H1 (cell line): ENCODE results near the gene ARHGAP15. TPM values are rescaled to one million over a fixed set of nuclear protein-coding genes. Genes with fewer than 3 reads are reported as not detected.

ENCODE experiments used
- CTCF ChIA-PET: fragments of 300-600 bp; sonication (Branson Sonifier 250); formaldehyde crosslinking; loops from one replicate; lab custom pipeline; 2021; ENCODE audit not compliant: partially characterized antibody; lab: Charles Lee
- POLR2A ChIA-PET: fragments of 300-600 bp; sonication (Branson Sonifier 250); formaldehyde crosslinking; loops from one replicate; lab custom pipeline; 2021; ENCODE audit warnings: inconsistent platforms; ENCODE audit not compliant: partially characterized antibody; lab: Charles Lee
- DNase-seq, 2 experiments: peaks; one replicate each; pipeline versions ENCODE4 v3.0.0 to v3.0.0-alpha.2; 2010 to 2022; ENCODE audit warnings: low spot score in 2 of 2, low read depth in 1 of 2, mixed read lengths in 1 of 2
- FAIRE-seq: peaks from 2 replicates; lab custom pipeline; 2011; peaks lifted over from hg19 to GRCh38; lab: Jason Lieb, UNC
- H2AFZ ChIP-seq: 2 replicates; pipeline ENCODE4 v1.8.1; 2012; ENCODE audit warnings: low read length, inconsistent platforms
- H2AK5ac ChIP-seq: 2 replicates; pipeline ENCODE4 v1.6.1; 2013; ENCODE audit warnings: low read depth, low read length
- H2BK120ac ChIP-seq: replicated peaks from 2 replicates; pipeline ENCODE3; 2013; ENCODE audit warnings: low read depth, low read length, inconsistent platforms
- H2BK12ac ChIP-seq: 2 replicates; pipeline ENCODE4 v1.6.1; 2013; ENCODE audit warnings: low read depth, low read length
- H2BK15ac ChIP-seq: 2 replicates; pipeline ENCODE4 v1.6.1; 2013; ENCODE audit warnings: low read length
- H2BK20ac ChIP-seq: 2 replicates; pipeline ENCODE4 v1.6.1; 2013; ENCODE audit warnings: low read length
- H2BK5ac ChIP-seq: 2 replicates; pipeline ENCODE4 v1.6.1; 2013; ENCODE audit warnings: low read depth, low read length
- H3K14ac ChIP-seq: 2 replicates; pipeline ENCODE4 v1.6.1; 2013; ENCODE audit warnings: inconsistent platforms; ENCODE audit not compliant: insufficient read length
- H3K18ac ChIP-seq: 2 replicates; pipeline ENCODE4 v1.6.1; 2013; ENCODE audit warnings: low read length; ENCODE audit errors: extremely low read depth
- H3K23ac ChIP-seq: 2 replicates; pipeline ENCODE4 v1.6.1; 2013; ENCODE audit warnings: inconsistent platforms; ENCODE audit not compliant: insufficient read length
- H3K23me2 ChIP-seq: 2 replicates; pipeline ENCODE4 v1.6.1; 2013; ENCODE audit warnings: low read depth, low read length
- H3K27ac ChIP-seq: 2 replicates; pipeline ENCODE4 v1.6.1; 2011; ENCODE audit warnings: low read depth, low read length, inconsistent platforms
- H3K27me3 ChIP-seq, 4 experiments: replicated peaks in 1 of 4; 1 replicate in 1 of 4; 2 replicates in 3 of 4; pipeline versions ENCODE4 v1.6.1 to v1.8.1; 2011 to 2013; ENCODE audit warnings: low read length in 3 of 4, mild to moderate bottlenecking in 3 of 4, inconsistent platforms in 2 of 4, mixed read lengths in 2 of 4, moderate library complexity in 1 of 4; ENCODE audit not compliant: control insufficient read depth in 3 of 4, insufficient read depth in 3 of 4; ENCODE audit errors: extremely low read depth in 1 of 4
- H3K36me3 ChIP-seq, 4 experiments: 2 replicates each; pipeline versions ENCODE4 v1.6.1 to v1.8.1; 2011 to 2013; ENCODE audit warnings: mild to moderate bottlenecking in 4 of 4, low read length in 3 of 4, moderate library complexity in 2 of 4, control low read depth in 1 of 4, inconsistent platforms in 1 of 4; ENCODE audit not compliant: insufficient read depth in 4 of 4, control insufficient read depth in 2 of 4
- H3K4ac ChIP-seq: replicated peaks from 2 replicates; pipeline ENCODE3; 2013; ENCODE audit warnings: low read length, low read depth, mixed read lengths, inconsistent platforms; ENCODE audit not compliant: insufficient read length
- H3K4me1 ChIP-seq, 4 experiments: replicated peaks in 1 of 4; 1 replicate in 1 of 4; 2 replicates in 3 of 4; pipeline versions ENCODE4 v1.6.1 to v1.8.1; 2011 to 2013; ENCODE audit warnings: low read length in 3 of 4, inconsistent platforms in 2 of 4, mixed read lengths in 1 of 4; ENCODE audit not compliant: insufficient read depth in 4 of 4, control insufficient read depth in 3 of 4
- H3K4me2 ChIP-seq, 2 experiments: 2 replicates each; pipeline versions ENCODE4 v1.6.1 to v1.8.1; 2011 to 2013; ENCODE audit warnings: low read depth in 2 of 2, low read length in 2 of 2, control low read depth in 1 of 2, inconsistent platforms in 1 of 2, mild to moderate bottlenecking in 1 of 2; ENCODE audit not compliant: insufficient read depth in 1 of 2
- H3K4me3 ChIP-seq, 4 experiments: fragments of 200-600, 300-600 bp in 1 of 4; sonication (generic), shearing (Covaris generic), sonication (Bioruptor Twin) in 1 of 4; 2 replicates each; pipeline versions ENCODE4 v1.5.1 to v1.8.1; 2011 to 2016; ENCODE audit warnings: low read length in 4 of 4, low read depth in 3 of 4, control low read depth in 2 of 4, inconsistent platforms in 2 of 4, mild to moderate bottlenecking in 2 of 4, mixed read lengths in 1 of 4, moderate library complexity in 1 of 4; ENCODE audit not compliant: insufficient read depth in 2 of 4; ENCODE audit errors: extremely low read depth in 1 of 4
- H3K56ac ChIP-seq: replicated peaks from 2 replicates; pipeline ENCODE3; 2013; ENCODE audit warnings: low read depth, mild to moderate bottlenecking, mixed read lengths, low read length, inconsistent platforms; ENCODE audit not compliant: insufficient read length
- H3K79me1 ChIP-seq: 2 replicates; pipeline ENCODE4 v1.6.1; 2013; ENCODE audit warnings: low read depth, low read length, control low read depth
- H3K79me2 ChIP-seq, 2 experiments: 2 replicates each; pipeline versions ENCODE4 v1.6.1 to v1.8.1; 2012 to 2013; ENCODE audit warnings: low read length in 2 of 2, mild to moderate bottlenecking in 2 of 2, inconsistent platforms in 1 of 2; ENCODE audit not compliant: insufficient read depth in 2 of 2, control insufficient read depth in 1 of 2
- H3K9ac ChIP-seq, 4 experiments: replicated peaks in 1 of 4; 1 replicate in 1 of 4; 2 replicates in 3 of 4; pipeline versions ENCODE4 v1.6.1 to v1.8.1; 2011 to 2013; ENCODE audit warnings: low read depth in 3 of 4, low read length in 3 of 4, control low read depth in 2 of 4, mild to moderate bottlenecking in 2 of 4, moderate library complexity in 2 of 4, inconsistent platforms in 1 of 4; ENCODE audit errors: extremely low read depth in 1 of 4
- H3K9me3 ChIP-seq, 2 experiments: 2 replicates each; pipeline versions ENCODE4 v1.6.1 to v1.8.1; 2012 to 2013; ENCODE audit warnings: mild to moderate bottlenecking in 2 of 2, moderate library complexity in 2 of 2, control low read depth in 1 of 2, inconsistent platforms in 1 of 2, low read depth in 1 of 2, low read length in 1 of 2, mixed read lengths in 1 of 2; ENCODE audit not compliant: insufficient read depth in 2 of 2
- H4K20me1 ChIP-seq, 2 experiments: replicated peaks in 1 of 2; 2 replicates each; pipeline versions ENCODE3 to v1.8.1; 2011 to 2013; ENCODE audit warnings: inconsistent platforms in 2 of 2, low read length in 2 of 2, mild to moderate bottlenecking in 1 of 2; ENCODE audit not compliant: insufficient read depth in 2 of 2, control insufficient read depth in 1 of 2
- H4K5ac ChIP-seq: 2 replicates; pipeline ENCODE4 v1.6.1; 2013; ENCODE audit warnings: low read length, low read depth, mixed read lengths, inconsistent platforms; ENCODE audit not compliant: insufficient read length
- H4K8ac ChIP-seq: 2 replicates; pipeline ENCODE4 v1.8.0; 2013; ENCODE audit warnings: mild to moderate bottlenecking, moderate library complexity, low read length, inconsistent platforms; ENCODE audit not compliant: insufficient read depth; ENCODE audit errors: extremely low read depth
- H4K91ac ChIP-seq: replicated peaks from 2 replicates; pipeline ENCODE3; 2013; ENCODE audit warnings: low read length, mixed read lengths, inconsistent platforms; ENCODE audit not compliant: insufficient read length
- KDM1A ChIP-seq: fragments of 200-600, 300-600 bp; sonication (generic); IDR thresholded peaks from 2 replicates; pipeline ENCODE4 v1.7.1; 2016; ENCODE audit warnings: mild to moderate bottlenecking, low read length, borderline replicate concordance
- ZNF274 ChIP-seq: IDR thresholded peaks from 2 replicates; pipeline ENCODE4 v1.7.0; 2012; ENCODE audit warnings: low read length, borderline replicate concordance; ENCODE audit errors: extremely low read depth
- WGBS, 2 experiments: shearing (Covaris generic) in 1 of 2; methylation state at CpG; one replicate each; pipeline versions ENCODE4 v1.1.6 to v1.1.7; 2013 to 2015; ENCODE audit warnings: low lambda C conversion rate in 2 of 2, mixed read lengths in 2 of 2, inconsistent platforms in 1 of 2, low coverage in 1 of 2, missing lambda C conversion rate in 1 of 2; ENCODE audit not compliant: insufficient replicate concordance in 2 of 2, insufficient coverage in 1 of 2, insufficient read length in 1 of 2; ENCODE audit errors: extremely low coverage in 1 of 2, missing lambda C conversion rate in 1 of 2; 5-methylcytosine and 5-hydroxymethylcytosine counted together
- polyA plus RNA-seq, 7 experiments: library from polyadenylated mRNA; depleted of rRNA in 3 of 7; stranded (reverse) in 5 of 7; unstranded in 2 of 7; fragments of >200 nt in 5 of 7; fragments of 200-250 nt in 2 of 7; gene quantifications; 1 replicate in 5 of 7; 2 replicates in 1 of 7; 4 replicates in 1 of 7; pipeline versions ENCODE4 v1.2.1 to v1.2.3, GENCODE V29; 2011 to 2013; ENCODE audit warnings: missing spikeins in 2 of 7, mixed read lengths in 2 of 7
- total RNA-seq: library from RNA; stranded (reverse); fragmentation: NEBNext Ultra II Directional; extraction: Animal tissue kit (Norgen Biotek cat#: 25700); gene quantifications from 2 replicates; pipeline ENCODE4 v1.2.1, GENCODE V29; 2021

Gene ARHGAP15
- total and polyA plus RNA-seq, 2 of the 8 experiments (the other 6 are each of a cell fraction or from before 2014, with no cell fraction given): not detected

GRCh38 chr2:143802871-143803650, 673.8 kb downstream of the ARHGAP15 start:
- Histone ChIP-seq H3K27me3 (no peaks in the 10 kb centered on the region), H2BK15ac (no peak overlapping the region), H2BK120ac (no peak overlapping the region), H3K9me3 (no peaks in the 10 kb centered on the region), H2BK5ac (no peak overlapping the region), H3K4me2 (no peak overlapping the region), H3K79me2 (no peaks in the 10 kb centered on the region), H4K20me1 (no peaks in the 10 kb centered on the region), H4K8ac (no peak overlapping the region), H2AFZ (peak overlapping the region; percentile 9; the same call in 1 of the 2 replicates), H3K23me2 (no peaks in the 10 kb centered on the region), H2BK20ac (no peak overlapping the region), H3K27ac (no peak overlapping the region), H3K4ac (no peak overlapping the region), H3K56ac (no peak overlapping the region), H2BK12ac (no peak overlapping the region), H3K36me3 (no peaks in the 10 kb centered on the region), H3K23ac (no peak overlapping the region), H3K4me3 (no peak overlapping the region), H4K91ac (no peak overlapping the region), H4K5ac (no peak overlapping the region), H3K9ac (no peak overlapping the region), H3K18ac (no peak overlapping the region), H2AK5ac (no peak overlapping the region), H3K79me1 (no peaks in the 10 kb centered on the region), H3K4me1 (peaks cover 2 to 8% (median 6%) of the 10 kb centered on the region in 4 experiments; a peak in 4 of 7 replicates), H3K14ac (no peak overlapping the region)
- no peak for FAIRE-seq
- CTCF ChIA-PET: interaction anchor here (1.0 kb wide), 1 partner anchor 322 kb away, joined by 4 read pairs; no protein-coding TSS in a partner anchor
- TF ChIP-seq KDM1A (no peak), ZNF274 (no peak)
- 94% methylated on average over 5 of the region's 5 CpGs; no CpG with 5 or more reads in 1 of the 2 experiments for WGBS, 2 experiments
- POLR2A ChIA-PET: no interaction called here
- DNase-seq: no peak
